ENCODE measurements around the gene FNDC3B. TPM values are rescaled to one million over a fixed set of nuclear protein-coding genes. Genes with fewer than 3 reads are reported as not detected.
A peak's percentile ranks its signal among the peaks of the same experiment; 100 is the strongest.

The FNDC3B gene
- total and polyA plus RNA-seq, 9 of the 15 experiments (the other 6 are each of a cell fraction or from before 2014, with no cell fraction given): 7.0 to 35.8 (median 16.2) TPM

DNA sequence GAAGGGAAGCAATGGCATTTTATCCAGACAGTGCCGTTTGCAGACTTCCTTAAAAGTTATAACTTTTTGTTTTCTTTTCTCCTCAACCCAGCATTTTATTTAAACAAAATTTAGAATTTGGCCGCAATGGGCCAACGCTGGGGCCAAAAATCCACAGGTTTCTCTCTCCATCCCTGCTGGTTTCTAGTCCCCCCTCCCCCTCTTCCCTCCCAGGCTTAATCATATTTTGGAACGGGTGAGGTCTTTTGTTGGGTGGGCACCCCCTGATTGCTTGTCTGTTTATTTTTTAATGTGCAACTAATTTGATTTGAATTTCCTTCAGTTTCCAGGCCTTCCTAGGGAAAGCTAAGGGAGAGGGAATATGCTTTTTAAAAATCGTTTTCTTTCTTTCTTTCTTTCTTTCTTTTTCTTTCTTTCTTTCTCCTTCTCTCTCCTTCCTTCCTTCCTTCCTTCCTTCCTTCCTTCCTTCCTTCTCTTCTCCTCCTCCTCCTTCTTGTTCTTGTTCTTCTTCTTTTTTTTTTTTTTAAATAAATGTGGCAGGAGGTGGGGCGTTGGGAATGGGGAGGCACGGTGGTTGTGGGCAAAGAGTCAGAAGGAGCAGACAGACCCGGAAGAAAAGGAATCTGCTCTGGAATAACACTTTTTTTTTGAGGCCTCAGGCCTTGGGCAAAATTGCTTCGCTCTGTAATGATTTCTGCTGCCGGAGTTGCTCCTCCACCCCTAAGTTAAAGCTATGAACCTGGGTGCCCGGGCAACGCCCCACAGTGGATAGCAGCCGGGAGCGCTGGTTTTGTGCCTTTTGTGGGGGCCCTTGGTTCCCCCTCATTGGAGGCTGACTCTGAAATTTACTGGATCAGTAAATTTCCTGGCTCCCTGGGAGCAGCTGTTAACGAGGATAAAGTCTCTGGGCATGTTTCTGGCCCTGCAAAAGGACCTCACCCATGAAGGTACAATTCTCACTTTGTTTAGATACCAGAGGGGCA, 1.9 kb downstream of the FNDC3B start (continued):
- TF ChIP-seq, protein P1, sequence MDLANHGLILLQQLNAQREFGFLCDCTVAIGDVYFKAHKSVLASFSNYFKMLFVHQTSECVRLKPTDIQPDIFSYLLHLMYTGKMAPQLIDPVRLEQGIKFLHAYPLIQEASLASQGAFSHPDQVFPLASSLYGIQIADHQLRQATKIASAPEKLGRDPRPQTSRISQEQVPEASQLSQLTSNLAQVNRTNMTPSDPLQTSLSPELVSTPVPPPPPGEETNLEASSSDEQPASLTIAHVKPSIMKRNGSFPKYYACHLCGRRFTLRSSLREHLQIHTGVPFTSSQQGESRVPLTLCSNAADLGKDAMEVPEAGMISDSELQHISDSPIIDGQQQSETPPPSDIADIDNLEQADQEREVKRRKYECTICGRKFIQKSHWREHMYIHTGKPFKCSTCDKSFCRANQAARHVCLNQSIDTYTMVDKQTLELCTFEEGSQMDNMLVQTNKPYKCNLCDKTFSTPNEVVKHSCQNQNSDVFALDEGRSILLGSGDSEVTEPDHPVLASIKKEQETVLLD (IDR thresholded peaks at IDR 0.05): 0 out of 2 replicates have a peak, but pooled peaks have one; percentile 29
- no peak for TF ChIP-seq ZNF431 (CRISPR knock-in tag; IDR thresholded peaks at IDR 0.05)
- no peak for TF ChIP-seq NR1H2 (CRISPR knock-in tag; IDR thresholded peaks at IDR 0.05)
- TF ChIP-seq ZBTB1 (CRISPR knock-in tag; IDR thresholded peaks at IDR 0.05; ENCODE audit: borderline replicate concordance, low read depth): no peak
- peak; percentile 88; the same call in 1 of the 2 replicates for TF ChIP-seq LARP7 (IDR thresholded peaks at IDR 0.05)
- no peak for TF ChIP-seq TGIF2 (CRISPR knock-in tag; IDR thresholded peaks at IDR 0.05)
- peak; percentile 35; the same call in 1 of the 2 replicates for TF ChIP-seq SMARCA4 (IDR thresholded peaks at IDR 0.05)
- TF ChIP-seq, protein P2, sequence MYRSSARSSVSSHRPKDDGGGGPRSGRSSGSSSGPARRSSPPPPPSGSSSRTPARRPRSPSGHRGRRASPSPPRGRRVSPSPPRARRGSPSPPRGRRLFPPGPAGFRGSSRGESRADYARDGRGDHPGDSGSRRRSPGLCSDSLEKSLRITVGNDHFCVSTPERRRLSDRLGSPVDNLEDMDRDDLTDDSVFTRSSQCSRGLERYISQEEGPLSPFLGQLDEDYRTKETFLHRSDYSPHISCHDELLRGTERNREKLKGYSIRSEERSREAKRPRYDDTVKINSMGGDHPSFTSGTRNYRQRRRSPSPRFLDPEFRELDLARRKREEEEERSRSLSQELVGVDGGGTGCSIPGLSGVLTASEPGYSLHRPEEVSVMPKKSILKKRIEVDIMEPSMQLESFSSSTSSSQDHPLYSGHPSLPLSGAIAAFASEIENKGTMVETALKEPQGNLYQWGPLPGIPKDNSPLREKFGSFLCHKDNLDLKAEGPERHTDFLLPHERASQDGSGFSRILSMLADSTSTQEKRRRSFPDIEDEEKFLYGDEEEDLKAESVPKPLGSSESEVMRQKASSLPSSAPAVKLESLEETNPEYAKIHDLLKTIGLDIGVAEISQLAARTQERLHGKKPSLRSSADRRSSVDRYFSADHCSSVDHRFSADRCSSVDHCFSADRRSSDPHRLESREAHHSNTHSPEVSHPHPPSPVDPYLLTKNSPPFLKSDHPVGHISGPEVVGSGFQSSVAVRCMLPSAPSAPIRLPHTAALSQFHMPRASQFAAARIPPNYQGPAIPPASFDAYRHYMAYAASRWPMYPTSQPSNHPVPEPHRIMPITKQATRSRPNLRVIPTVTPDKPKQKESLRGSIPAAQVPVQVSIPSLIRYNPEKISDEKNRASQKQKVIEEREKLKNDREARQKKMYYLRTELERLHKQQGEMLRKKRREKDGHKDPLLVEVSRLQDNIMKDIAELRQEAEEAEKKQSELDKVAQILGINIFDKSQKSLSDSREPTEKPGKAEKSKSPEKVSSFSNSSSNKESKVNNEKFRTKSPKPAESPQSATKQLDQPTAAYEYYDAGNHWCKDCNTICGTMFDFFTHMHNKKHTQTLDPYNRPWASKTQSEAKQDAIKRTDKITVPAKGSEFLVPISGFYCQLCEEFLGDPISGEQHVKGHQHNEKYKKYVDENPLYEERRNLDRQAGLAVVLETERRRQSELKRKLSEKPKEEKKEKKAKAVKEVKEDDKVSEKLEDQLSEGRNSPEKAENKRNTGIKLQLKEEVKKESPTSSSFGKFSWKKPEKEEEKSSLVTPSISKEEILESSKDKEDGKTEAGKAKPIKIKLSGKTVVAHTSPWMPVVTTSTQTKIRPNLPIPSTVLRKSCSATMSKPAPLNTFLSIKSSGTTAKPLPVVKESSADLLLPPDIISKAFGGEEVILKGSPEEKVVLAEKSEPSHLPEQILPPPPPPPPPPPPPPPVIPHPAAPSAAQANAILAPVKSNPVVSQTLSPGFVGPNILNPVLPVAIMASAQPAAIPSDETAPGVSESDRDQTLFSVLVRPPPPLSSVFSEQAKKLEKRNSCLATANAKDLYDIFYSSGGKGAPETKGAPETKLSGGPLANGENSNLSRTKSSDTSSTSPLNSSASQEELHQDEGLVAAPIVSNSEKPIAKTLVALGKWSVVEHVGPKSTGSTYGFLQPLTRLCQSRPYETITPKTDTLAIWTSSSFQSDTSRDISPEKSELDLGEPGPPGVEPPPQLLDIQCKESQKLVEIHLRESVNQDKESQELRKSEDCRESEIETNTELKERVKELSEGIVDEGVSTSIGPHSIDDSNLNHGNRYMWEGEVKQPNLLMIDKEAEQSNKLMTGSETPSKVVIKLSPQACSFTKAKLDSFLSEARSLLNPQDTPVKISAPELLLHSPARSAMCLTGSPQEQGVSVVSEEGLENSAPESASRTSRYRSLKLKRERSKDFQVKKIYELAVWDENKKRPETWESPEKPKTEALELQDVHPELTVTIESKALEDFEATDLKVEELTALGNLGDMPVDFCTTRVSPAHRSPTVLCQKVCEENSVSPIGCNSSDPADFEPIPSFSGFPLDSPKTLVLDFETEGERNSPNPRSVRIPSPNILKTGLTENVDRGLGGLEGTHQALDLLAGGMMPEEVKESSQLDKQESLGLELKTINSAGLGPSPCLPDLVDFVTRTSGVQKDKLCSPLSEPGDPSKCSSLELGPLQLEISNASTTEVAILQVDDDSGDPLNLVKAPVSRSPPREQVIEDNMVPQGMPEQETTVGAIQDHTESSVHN (IDR thresholded peaks at IDR 0.05; ENCODE audit: borderline replicate concordance in 1 of 2, low read depth in 1 of 2): 0 out of 4 replicates have a peak, but pooled peaks of 1 of the 2 experiments have one; percentile 35
- no peak for TF ChIP-seq ZNF444 (CRISPR knock-in tag; IDR thresholded peaks at IDR 0.05)
- no peak for TF ChIP-seq RBM34 (IDR thresholded peaks at IDR 0.05; ENCODE audit: borderline replicate concordance, insufficient read depth, low read length)
- peak; percentile 74; the same call in 1 of the 2 replicates for TF ChIP-seq MTA1 (IDR thresholded peaks at IDR 0.05; ENCODE audit: borderline replicate concordance)
- 0 out of 2 replicates have a peak, but pooled peaks have one; percentile 69 for TF ChIP-seq MIER1 (IDR thresholded peaks at IDR 0.05; ENCODE audit: low read depth)
- TF ChIP-seq PRPF4 (IDR thresholded peaks at IDR 0.05; ENCODE audit: insufficient read depth, low read depth, low read length, poor library complexity, severe bottlenecking): no peak
- TF ChIP-seq CSDE1 (IDR thresholded peaks at IDR 0.05): 0 out of 4 replicates have a peak, but pooled peaks of 1 of the 2 experiments have one; percentile 40
- peak; percentile 83; the same call in 1 of the 2 replicates for TF ChIP-seq THRAP3 (IDR thresholded peaks at IDR 0.05; ENCODE audit: borderline replicate concordance)
- no peak for TF ChIP-seq ZNF316 (IDR thresholded peaks at IDR 0.05)
- TF ChIP-seq SUPT5H (IDR thresholded peaks at IDR 0.05): 0 out of 2 replicates have a peak, but pooled peaks have one; percentile 20
- TF ChIP-seq HDAC1 (IDR thresholded peaks at IDR 0.05): peak in 1 of 2 experiments; percentile 38; a peak in 1 of 4 replicates
